ENCODE data around the gene PAWR.

DNA sequence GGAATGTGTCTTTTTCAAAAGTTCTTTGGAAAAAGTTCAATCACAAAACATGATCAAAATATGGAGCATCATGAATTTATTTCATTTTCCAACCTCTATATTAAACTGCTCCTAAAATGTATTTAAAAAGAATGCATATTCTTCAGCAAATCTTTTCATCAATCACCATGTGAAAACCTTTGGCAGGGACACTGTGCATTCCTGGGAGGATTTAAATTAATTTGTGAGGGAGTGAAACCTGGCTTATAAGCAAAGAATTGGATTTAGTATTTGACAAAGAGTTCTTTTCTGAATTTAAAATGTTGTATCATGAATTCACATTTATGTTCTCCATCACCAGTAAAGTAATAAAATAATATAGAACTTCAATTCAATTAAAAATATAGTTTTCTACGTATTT lies 38.2 kb downstream of the PAWR start:
- no peak for TF ChIP-seq TEAD4 (IDR thresholded peaks at IDR 0.05; ENCODE audit: low read length)
- no peak for TF ChIP-seq TEAD4 (CRISPR knock-in tag; IDR thresholded peaks at IDR 0.05; ENCODE audit: borderline replicate concordance)
- TF ChIP-seq, protein P1, sequence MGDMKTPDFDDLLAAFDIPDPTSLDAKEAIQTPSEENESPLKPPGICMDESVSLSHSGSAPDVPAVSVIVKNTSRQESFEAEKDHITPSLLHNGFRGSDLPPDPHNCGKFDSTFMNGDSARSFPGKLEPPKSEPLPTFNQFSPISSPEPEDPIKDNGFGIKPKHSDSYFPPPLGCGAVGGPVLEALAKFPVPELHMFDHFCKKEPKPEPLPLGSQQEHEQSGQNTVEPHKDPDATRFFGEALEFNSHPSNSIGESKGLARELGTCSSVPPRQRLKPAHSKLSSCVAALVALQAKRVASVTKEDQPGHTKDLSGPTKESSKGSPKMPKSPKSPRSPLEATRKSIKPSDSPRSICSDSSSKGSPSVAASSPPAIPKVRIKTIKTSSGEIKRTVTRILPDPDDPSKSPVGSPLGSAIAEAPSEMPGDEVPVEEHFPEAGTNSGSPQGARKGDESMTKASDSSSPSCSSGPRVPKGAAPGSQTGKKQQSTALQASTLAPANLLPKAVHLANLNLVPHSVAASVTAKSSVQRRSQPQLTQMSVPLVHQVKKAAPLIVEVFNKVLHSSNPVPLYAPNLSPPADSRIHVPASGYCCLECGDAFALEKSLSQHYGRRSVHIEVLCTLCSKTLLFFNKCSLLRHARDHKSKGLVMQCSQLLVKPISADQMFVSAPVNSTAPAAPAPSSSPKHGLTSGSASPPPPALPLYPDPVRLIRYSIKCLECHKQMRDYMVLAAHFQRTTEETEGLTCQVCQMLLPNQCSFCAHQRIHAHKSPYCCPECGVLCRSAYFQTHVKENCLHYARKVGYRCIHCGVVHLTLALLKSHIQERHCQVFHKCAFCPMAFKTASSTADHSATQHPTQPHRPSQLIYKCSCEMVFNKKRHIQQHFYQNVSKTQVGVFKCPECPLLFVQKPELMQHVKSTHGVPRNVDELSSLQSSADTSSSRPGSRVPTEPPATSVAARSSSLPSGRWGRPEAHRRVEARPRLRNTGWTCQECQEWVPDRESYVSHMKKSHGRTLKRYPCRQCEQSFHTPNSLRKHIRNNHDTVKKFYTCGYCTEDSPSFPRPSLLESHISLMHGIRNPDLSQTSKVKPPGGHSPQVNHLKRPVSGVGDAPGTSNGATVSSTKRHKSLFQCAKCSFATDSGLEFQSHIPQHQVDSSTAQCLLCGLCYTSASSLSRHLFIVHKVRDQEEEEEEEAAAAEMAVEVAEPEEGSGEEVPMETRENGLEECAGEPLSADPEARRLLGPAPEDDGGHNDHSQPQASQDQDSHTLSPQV (IDR thresholded peaks at IDR 0.05): no peak
- TF ChIP-seq ZBTB11 (CRISPR knock-in tag; IDR thresholded peaks at IDR 0.05): no peak
- TF ChIP-seq CBX3 (IDR thresholded peaks at IDR 0.05; ENCODE audit: borderline replicate concordance in 1 of 2, low read length in 2 of 2): no peak
- no peak for TF ChIP-seq ERF (CRISPR knock-in tag; IDR thresholded peaks at IDR 0.05)

Data from K562 (cell line).